OCI-LY1 (cell line): ENCODE measurements around the gene FRY.

Source experiments
- EZH2 ChIP-seq: fragments of 200-600 bp; sonication (generic), shearing (Covaris generic); IDR thresholded peaks from 2 replicates; pipeline ENCODE4 v1.8.0; 2017; ENCODE audit warnings: borderline replicate concordance, mixed run types, mild to moderate bottlenecking, antibody characterized with exemption, low read length, moderate library complexity, mixed read lengths
- TF ChIP-seq, protein P1 (sequence below): fragments of 200-600 bp; sonication (generic), shearing (Covaris generic); IDR thresholded peaks from 2 replicates; pipeline ENCODE4 v1.5.1; 2017; ENCODE audit warnings: mild to moderate bottlenecking, antibody characterized with exemption, low read length, moderate library complexity, mixed read lengths

DNA sequence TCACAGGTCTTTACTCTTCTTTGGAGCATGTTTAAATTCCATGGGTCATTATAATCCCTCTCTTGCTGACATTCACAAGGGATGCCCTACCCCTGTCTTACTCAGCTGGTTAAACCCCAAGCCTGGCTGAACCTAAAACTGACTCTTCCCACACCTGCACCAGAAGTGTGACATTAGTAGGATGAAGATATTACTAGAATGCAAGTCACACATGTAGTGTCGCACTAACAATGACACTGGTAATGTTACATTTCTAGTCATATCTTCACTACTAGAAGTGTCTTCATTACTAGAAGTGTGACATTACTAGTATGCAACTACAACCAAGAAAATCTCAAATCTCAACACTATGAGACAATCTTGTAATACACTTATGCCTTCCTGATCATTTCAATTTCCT, 269.3 kb downstream of the FRY start:
- TF ChIP-seq, protein P1, sequence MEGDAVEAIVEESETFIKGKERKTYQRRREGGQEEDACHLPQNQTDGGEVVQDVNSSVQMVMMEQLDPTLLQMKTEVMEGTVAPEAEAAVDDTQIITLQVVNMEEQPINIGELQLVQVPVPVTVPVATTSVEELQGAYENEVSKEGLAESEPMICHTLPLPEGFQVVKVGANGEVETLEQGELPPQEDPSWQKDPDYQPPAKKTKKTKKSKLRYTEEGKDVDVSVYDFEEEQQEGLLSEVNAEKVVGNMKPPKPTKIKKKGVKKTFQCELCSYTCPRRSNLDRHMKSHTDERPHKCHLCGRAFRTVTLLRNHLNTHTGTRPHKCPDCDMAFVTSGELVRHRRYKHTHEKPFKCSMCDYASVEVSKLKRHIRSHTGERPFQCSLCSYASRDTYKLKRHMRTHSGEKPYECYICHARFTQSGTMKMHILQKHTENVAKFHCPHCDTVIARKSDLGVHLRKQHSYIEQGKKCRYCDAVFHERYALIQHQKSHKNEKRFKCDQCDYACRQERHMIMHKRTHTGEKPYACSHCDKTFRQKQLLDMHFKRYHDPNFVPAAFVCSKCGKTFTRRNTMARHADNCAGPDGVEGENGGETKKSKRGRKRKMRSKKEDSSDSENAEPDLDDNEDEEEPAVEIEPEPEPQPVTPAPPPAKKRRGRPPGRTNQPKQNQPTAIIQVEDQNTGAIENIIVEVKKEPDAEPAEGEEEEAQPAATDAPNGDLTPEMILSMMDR: no peak
- TF ChIP-seq EZH2: no peak
